Rectal smooth muscle tissue (tissue), 1 donor: ENCODE measurements around the gene PHOX2B.
"Not testable (repeated sequence)": the region's sequence is repeated elsewhere in the genome, so short reads cannot be mapped to it uniquely, and the experiment has no call there.

Experiments used
- H3K27ac ChIP-seq: one replicate; pipeline ENCODE4 v1.7.0; 2013; ENCODE audit warnings: low read depth, low read length, inconsistent platforms
- H3K27me3 ChIP-seq: one replicate; pipeline ENCODE4 v1.7.0; 2013; ENCODE audit warnings: low read length; ENCODE audit not compliant: control insufficient read depth, insufficient read depth
- H3K36me3 ChIP-seq: one replicate; pipeline ENCODE4 v1.7.0; 2013; ENCODE audit warnings: low read length; ENCODE audit not compliant: control insufficient read depth, insufficient read depth
- H3K4me1 ChIP-seq: one replicate; pipeline ENCODE4 v1.7.0; 2013; ENCODE audit warnings: low read length; ENCODE audit not compliant: control insufficient read depth, insufficient read depth
- H3K4me3 ChIP-seq: one replicate; pipeline ENCODE4 v1.7.0; 2013; ENCODE audit warnings: low read length
- H3K9ac ChIP-seq: one replicate; pipeline ENCODE4 v1.7.0; 2013; ENCODE audit warnings: low read length

PHOX2B gene

GRCh38 chr4:41745292-41746024 lies 3.1 kb downstream of the PHOX2B start:
- no peak overlapping the region for H3K9ac ChIP-seq
- no peak overlapping the region for H3K27ac ChIP-seq
- H3K36me3 ChIP-seq, result no peaks in the 10 kb centered on the region
- H3K4me3 ChIP-seq, result no peak overlapping the region
- peaks cover 25% of the 10 kb centered on the region for H3K27me3 ChIP-seq
- H3K4me1 ChIP-seq, result no peaks in the 10 kb centered on the region

- no peak overlapping the region for H3K27ac ChIP-seq
- peaks cover 22% of the 10 kb centered on the region for H3K27me3 ChIP-seq
- H3K9ac ChIP-seq, result no peak overlapping the region
- H3K4me1 ChIP-seq, result no peaks in the 10 kb centered on the region
- H3K4me3 ChIP-seq, result no peak overlapping the region
- H3K36me3 ChIP-seq, result no peaks in the 10 kb centered on the region
These were observed 3.8 kb downstream of the PHOX2B start for GRCh38 chr4:41744572-41745291.

GRCh38 chr4:41741354-41741753 lies 7.2 kb downstream of the PHOX2B start:
- no peak overlapping the region for H3K27ac ChIP-seq
- H3K4me1 ChIP-seq, result no peaks in the 10 kb centered on the region
- peaks cover 4% of the 10 kb centered on the region for H3K27me3 ChIP-seq
- H3K36me3 ChIP-seq, result no peaks in the 10 kb centered on the region
- H3K9ac ChIP-seq, result no peak overlapping the region
- H3K4me3 ChIP-seq, result no peak overlapping the region

- not testable (repeated sequence) for H3K4me1 ChIP-seq, H3K36me3 ChIP-seq, H3K9ac ChIP-seq, H3K27me3 ChIP-seq, H3K27ac ChIP-seq, H3K4me3 ChIP-seq
These were observed 11.0 kb downstream of the PHOX2B start for GRCh38 chr4:41737491-41737890.

GRCh38 chr4:41734371-41734770 lies 14.2 kb downstream of the PHOX2B start:
- H3K4me1 ChIP-seq, result no peaks in the 10 kb centered on the region
- no peak overlapping the region for H3K4me3 ChIP-seq
- no peaks in the 10 kb centered on the region for H3K27me3 ChIP-seq
- no peak overlapping the region for H3K27ac ChIP-seq
- H3K9ac ChIP-seq, result no peak overlapping the region
- H3K36me3 ChIP-seq, result no peaks in the 10 kb centered on the region

GRCh38 chr4:41731569-41732126 lies 16.9 kb downstream of the PHOX2B start:
- H3K4me3 ChIP-seq, result no peak overlapping the region
- no peaks in the 10 kb centered on the region for H3K4me1 ChIP-seq
- H3K9ac ChIP-seq, result no peak overlapping the region
- H3K27me3 ChIP-seq, result no peaks in the 10 kb centered on the region
- H3K36me3 ChIP-seq, result no peaks in the 10 kb centered on the region
- no peak overlapping the region for H3K27ac ChIP-seq

DNA sequence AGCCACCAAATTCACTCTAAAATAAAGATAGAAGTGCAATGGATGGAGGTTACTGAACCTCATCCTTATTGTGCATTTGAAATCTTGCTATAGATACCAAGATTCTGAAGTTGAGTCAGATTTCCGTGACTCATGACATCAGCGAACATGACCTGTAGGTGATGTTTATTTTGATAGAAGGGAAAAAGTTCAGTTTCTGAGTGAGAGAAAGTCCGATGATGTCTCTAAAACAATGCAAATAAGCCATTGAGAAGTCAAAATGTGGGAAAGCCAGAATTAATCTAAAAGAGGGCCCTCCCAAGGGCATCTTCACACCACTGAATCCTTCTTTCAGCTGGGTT lies 20.0 kb downstream of the PHOX2B start:
- Histone ChIP-seq H3K27ac (no peak overlapping the region), H3K27me3 (no peaks in the 10 kb centered on the region), H3K4me1 (no peaks in the 10 kb centered on the region), H3K4me3 (no peak overlapping the region), H3K9ac (no peak overlapping the region), H3K36me3 (no peaks in the 10 kb centered on the region)

DNA sequence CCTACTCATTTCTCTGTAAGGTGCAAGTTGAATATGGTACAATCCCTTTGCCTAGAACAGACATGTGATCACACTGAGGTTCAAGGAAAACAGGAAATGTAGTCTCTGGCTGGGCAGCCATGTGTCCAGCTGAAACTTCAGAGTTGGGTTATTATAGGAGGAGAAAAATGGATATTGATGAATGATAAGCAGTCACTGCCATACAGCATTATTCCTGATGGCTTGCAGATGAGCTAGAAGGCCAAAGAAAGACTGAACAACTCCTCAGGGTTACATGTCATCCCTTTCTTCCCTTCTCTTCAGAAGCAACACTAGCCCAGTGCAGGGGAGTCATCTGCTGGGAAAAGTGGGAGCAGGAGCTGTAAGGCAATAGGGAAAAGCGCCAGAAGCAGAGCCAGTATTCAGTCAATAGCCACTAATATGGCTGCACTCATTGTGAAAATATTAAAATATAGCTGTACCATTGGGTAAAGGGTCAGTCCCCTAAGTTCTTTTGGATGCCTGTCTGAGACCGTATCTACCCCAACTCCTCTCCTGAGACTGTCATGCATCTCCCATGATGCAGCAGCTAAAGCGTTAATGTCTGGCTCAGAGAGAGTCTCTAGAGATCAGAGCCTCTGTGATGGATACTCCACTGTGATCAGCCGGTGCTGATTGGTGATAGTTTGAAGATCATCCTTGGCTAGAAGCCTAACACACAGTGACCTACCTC lies 20.5 kb downstream of the PHOX2B start:
- Histone ChIP-seq H3K4me3 (no peak overlapping the region), H3K9ac (no peak overlapping the region), H3K27ac (no peak overlapping the region), H3K4me1 (no peaks in the 10 kb centered on the region), H3K36me3 (no peaks in the 10 kb centered on the region), H3K27me3 (no peaks in the 10 kb centered on the region)

DNA sequence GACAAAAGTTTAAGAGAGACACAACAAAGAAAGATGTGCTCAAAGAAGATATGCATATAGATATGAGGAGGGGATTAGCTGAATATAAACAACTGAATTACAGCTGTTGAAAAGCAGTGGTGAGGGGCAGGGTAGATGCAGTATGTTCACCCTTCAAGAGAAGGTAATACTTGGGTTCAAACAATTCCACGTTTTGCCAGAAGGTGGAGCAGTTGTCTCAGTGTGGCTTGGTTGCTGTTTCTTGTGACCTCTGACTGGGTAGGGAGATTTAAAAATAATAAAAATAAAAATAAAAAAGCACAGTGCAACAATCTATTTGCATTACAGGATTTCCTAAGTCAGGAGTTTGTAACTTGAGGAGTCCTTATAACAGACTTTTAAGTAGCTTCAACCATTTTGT lies 23.3 kb downstream of the PHOX2B start:
- Histone ChIP-seq H3K27ac (no peak overlapping the region), H3K36me3 (no peaks in the 10 kb centered on the region), H3K4me1 (no peaks in the 10 kb centered on the region), H3K27me3 (no peaks in the 10 kb centered on the region), H3K9ac (no peak overlapping the region), H3K4me3 (no peak overlapping the region)

GRCh38 chr4:41723286-41723685 lies 25.2 kb downstream of the PHOX2B start:
- H3K36me3 ChIP-seq, result no peaks in the 10 kb centered on the region
- no peaks in the 10 kb centered on the region for H3K27me3 ChIP-seq
- no peaks in the 10 kb centered on the region for H3K4me1 ChIP-seq
- no peak overlapping the region for H3K27ac ChIP-seq
- H3K4me3 ChIP-seq, result no peak overlapping the region
- H3K9ac ChIP-seq, result no peak overlapping the region

GRCh38 chr4:41722181-41722580 lies 26.3 kb downstream of the PHOX2B start:
- Histone ChIP-seq H3K4me3 (no peak overlapping the region), H3K4me1 (no peaks in the 10 kb centered on the region), H3K36me3 (no peaks in the 10 kb centered on the region), H3K27me3 (no peaks in the 10 kb centered on the region), H3K27ac (no peak overlapping the region), H3K9ac (no peak overlapping the region)

DNA sequence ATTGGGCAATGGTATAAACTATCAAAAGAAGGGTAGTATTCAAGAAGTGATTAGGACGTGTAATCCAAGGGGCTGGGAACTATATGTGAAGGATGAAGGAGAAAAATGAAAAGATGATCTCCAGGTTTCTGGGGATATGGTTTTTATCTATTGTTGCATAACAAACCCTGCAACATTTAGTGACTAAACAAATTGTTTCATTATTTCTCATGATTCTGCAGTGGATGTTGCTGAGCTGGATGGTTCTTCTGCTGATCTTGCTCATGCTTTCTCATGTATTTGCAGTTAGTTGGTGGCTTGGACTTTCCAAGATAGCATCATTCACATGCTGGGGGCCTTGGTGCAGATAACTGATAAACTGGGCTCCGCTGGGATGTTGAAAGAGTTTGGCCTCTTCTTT lies 29.1 kb downstream of the PHOX2B start:
- Histone ChIP-seq H3K27me3 (no peaks in the 10 kb centered on the region), H3K36me3 (no peaks in the 10 kb centered on the region), H3K4me1 (no peaks in the 10 kb centered on the region), H3K27ac (no peak overlapping the region), H3K9ac (no peak overlapping the region), H3K4me3 (no peak overlapping the region)
